ENCODE data around the gene KCNIP3. TPM values are rescaled to one million over a fixed set of nuclear protein-coding genes. Genes with fewer than 3 reads are reported as not detected.
"Not testable (repeated sequence)": the region's sequence is repeated elsewhere in the genome, so short reads cannot be mapped to it uniquely, and the experiment has no call there.

Gene KCNIP3
- polyA plus RNA-seq, 1 of the 3 experiments (the other 2 are of a cell fraction) = 0.97 TPM

DNA sequence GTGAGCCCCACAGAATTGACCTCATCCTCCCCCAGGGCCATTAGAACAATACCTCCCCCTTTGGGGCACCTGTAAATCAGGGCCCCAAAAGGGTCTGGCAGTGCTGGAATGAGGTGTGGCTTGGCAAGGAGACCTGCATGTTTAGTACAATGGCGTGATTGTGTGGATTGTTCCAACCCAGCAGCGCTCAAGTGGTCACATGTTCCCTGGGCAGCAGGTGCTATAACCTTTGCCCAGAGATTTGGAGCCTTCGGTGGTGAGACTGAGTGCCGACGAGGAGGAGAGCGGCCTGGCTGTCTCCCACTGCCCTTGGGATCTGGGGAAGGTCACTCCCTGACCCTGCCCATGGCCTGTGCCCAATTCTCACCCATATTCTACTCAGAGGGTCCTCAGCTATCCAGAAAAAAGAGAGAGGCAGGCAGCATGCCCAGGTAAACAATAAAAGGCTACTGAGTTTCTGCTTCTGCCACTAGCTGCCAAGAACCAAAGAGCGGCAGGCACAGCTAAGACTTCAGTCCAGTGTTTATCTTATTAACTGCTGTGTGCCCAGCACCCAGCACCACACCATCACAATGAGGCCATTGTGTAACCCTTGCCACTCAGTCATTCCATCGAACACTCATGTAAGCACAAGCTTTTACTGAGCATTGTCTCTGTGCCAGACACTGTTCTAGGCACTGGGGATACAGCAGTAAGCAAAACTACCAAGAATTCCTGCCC is 132.8 kb downstream of the KCNIP3 start:
- H3K79me2 ChIP-seq (ENCODE audit: insufficient read depth); H4K20me1 ChIP-seq (ENCODE audit: insufficient read depth); CTCF ChIA-PET; H3K9ac ChIP-seq; H3K27ac ChIP-seq (ENCODE audit: low read depth in 2 of 2, low read length in 1 of 2); H3K9me2 ChIP-seq; H3K4me1 ChIP-seq (ENCODE audit: control insufficient read depth in 1 of 2, insufficient read depth in 2 of 2, low read depth in 1 of 2, low read length in 1 of 2); H3F3A ChIP-seq (replicated peaks; ENCODE audit: insufficient read depth); H3K27me3 ChIP-seq (ENCODE audit: insufficient read depth); H3K4me3 ChIP-seq (ENCODE audit: low read depth in 2 of 2, low read length in 1 of 2); POLR2A ChIA-PET; DNase-seq; H3K36me3 ChIP-seq (replicated peaks in 1 of 2; ENCODE audit: control insufficient read depth in 1 of 2, insufficient read depth in 2 of 2, low read length in 1 of 2); H2AFZ ChIP-seq (ENCODE audit: low read depth); H3K9me3 ChIP-seq; H3K4me2 ChIP-seq: not testable (repeated sequence)
- WGBS (ENCODE audit: low lambda C conversion rate) = no CpG with 5 or more reads among the region's 8 CpGs

DNA sequence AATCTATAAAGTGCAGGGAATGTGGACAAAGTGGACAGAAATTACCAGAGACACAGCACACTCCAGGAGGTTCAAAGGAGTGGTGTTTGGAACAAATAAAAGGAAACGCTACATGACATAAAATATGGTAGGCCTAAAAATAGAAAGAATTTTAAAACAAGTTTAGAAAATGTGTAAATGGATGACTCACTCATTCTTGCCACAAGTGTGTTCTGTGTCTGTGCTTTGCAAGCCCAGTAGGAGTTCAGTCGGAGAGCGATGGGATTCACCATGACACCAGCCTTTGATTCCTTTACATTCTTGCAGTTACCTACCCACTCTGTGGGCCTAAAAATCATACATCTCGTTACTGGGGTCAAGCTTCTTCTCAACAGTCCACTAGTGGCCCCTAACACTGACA is 136.2 kb downstream of the KCNIP3 start:
- DNase-seq; H3K79me2 ChIP-seq (ENCODE audit: insufficient read depth); H3K36me3 ChIP-seq (replicated peaks in 1 of 2; ENCODE audit: control insufficient read depth in 1 of 2, insufficient read depth in 2 of 2, low read length in 1 of 2); H3K4me3 ChIP-seq (ENCODE audit: low read depth in 2 of 2, low read length in 1 of 2); H3K9me3 ChIP-seq; H2AFZ ChIP-seq (ENCODE audit: low read depth); POLR2A ChIA-PET; CTCF ChIA-PET; H3F3A ChIP-seq (replicated peaks; ENCODE audit: insufficient read depth); H4K20me1 ChIP-seq (ENCODE audit: insufficient read depth); H3K27ac ChIP-seq (ENCODE audit: low read depth in 2 of 2, low read length in 1 of 2); H3K9me2 ChIP-seq; H3K4me1 ChIP-seq (ENCODE audit: control insufficient read depth in 1 of 2, insufficient read depth in 2 of 2, low read depth in 1 of 2, low read length in 1 of 2); H3K4me2 ChIP-seq; H3K27me3 ChIP-seq (ENCODE audit: insufficient read depth): not testable (repeated sequence)
- 25% methylated on average over 1 of the region's 4 CpGs for WGBS (ENCODE audit: low lambda C conversion rate)
- peak overlapping the region; percentile 62; the same call in 1 of the 2 replicates for H3K9ac ChIP-seq

DNA sequence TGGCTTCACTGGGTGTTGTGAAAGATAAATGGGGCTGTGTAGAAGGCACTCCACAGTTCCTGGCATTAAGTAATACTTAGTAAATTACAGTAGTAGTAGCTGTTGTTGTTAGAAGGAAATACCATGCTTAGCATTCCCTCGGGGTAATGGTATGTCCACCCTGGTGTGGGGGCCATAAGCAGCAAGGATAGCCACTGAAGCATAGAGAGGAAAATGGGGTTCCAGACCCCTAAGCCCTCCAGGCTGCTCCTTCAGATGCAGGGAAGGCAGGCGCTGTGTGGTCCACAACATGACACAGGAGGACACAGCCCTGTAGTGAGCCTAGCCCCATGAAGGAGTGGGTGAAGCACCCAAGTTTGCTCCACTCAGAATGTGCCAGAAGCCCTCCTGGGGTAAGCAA is 136.8 kb downstream of the KCNIP3 start:
- H3K4me2 ChIP-seq = peak overlapping the region; percentile 58; the same call in 1 of the 2 replicates
- not testable (repeated sequence) for H3K4me3 ChIP-seq (ENCODE audit: low read depth in 2 of 2, low read length in 1 of 2)

DNA sequence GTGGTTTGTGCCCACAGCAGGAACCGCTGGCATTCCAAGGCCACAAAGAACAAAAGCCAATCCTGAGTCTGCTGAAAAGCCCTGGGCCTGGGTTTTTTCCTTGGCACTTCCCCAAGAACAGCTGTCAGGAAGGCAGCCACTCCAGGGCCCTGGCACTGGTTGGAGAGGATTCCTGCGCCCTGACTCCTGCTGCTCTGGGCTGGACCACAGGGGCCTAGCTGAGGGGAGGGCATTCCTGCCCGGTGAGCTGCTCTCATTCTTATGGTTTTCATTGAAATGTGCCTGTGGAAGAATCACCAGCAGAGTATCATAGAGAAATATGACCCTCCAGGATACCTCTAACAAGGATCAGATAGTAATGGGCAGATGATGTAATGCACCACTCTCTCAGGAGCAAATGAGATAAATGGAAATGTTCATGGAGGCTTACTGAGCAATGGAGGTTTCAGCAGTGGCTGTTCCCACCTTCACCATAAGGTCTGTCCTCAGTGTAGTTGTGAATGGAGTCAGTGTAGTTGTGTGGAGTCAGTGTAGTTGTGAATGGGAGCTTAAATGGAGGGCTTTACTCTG is 137.4 kb downstream of the KCNIP3 start:
- H3K4me2 ChIP-seq; H3K9me2 ChIP-seq; H2AFZ ChIP-seq (ENCODE audit: low read depth); H3K4me1 ChIP-seq (ENCODE audit: control insufficient read depth in 1 of 2, insufficient read depth in 2 of 2, low read depth in 1 of 2, low read length in 1 of 2); H3K27ac ChIP-seq (ENCODE audit: low read depth in 2 of 2, low read length in 1 of 2); H3K27me3 ChIP-seq (ENCODE audit: insufficient read depth); DNase-seq; H3F3A ChIP-seq (replicated peaks; ENCODE audit: insufficient read depth); H3K36me3 ChIP-seq (replicated peaks in 1 of 2; ENCODE audit: control insufficient read depth in 1 of 2, insufficient read depth in 2 of 2, low read length in 1 of 2); CTCF ChIA-PET; H3K9me3 ChIP-seq; H3K9ac ChIP-seq; POLR2A ChIA-PET; H3K79me2 ChIP-seq (ENCODE audit: insufficient read depth); H4K20me1 ChIP-seq (ENCODE audit: insufficient read depth); H3K4me3 ChIP-seq (ENCODE audit: low read depth in 2 of 2, low read length in 1 of 2): not testable (repeated sequence)
- WGBS (ENCODE audit: low lambda C conversion rate) = 0% methylated on average over 2 of the region's 3 CpGs
- TF ChIP-seq, protein P1, sequence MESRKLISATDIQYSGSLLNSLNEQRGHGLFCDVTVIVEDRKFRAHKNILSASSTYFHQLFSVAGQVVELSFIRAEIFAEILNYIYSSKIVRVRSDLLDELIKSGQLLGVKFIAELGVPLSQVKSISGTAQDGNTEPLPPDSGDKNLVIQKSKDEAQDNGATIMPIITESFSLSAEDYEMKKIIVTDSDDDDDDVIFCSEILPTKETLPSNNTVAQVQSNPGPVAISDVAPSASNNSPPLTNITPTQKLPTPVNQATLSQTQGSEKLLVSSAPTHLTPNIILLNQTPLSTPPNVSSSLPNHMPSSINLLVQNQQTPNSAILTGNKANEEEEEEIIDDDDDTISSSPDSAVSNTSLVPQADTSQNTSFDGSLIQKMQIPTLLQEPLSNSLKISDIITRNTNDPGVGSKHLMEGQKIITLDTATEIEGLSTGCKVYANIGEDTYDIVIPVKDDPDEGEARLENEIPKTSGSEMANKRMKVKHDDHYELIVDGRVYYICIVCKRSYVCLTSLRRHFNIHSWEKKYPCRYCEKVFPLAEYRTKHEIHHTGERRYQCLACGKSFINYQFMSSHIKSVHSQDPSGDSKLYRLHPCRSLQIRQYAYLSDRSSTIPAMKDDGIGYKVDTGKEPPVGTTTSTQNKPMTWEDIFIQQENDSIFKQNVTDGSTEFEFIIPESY (IDR thresholded peaks at IDR 0.05; ENCODE audit: borderline replicate concordance, low read depth) = peak; percentile 26; the same call in 1 of the 2 replicates
- TF ChIP-seq RXRA (IDR thresholded peaks at IDR 0.05; ENCODE audit: borderline replicate concordance, low read depth) = peak; percentile 47; the same call in 1 of the 2 replicates
- TF ChIP-seq NFIC (IDR thresholded peaks at IDR 0.05; ENCODE audit: borderline replicate concordance) = peak; percentile 79
- peak; percentile 74 for TF ChIP-seq JUND (IDR thresholded peaks at IDR 0.05)
- peak; percentile 76 for TF ChIP-seq FOSL2 (IDR thresholded peaks at IDR 0.05; ENCODE audit: borderline replicate concordance, low read depth)
- TF ChIP-seq TEAD4 (IDR thresholded peaks at IDR 0.05; ENCODE audit: borderline replicate concordance, insufficient read depth) = peak; percentile 68; the same call in 1 of the 2 replicates
- TF ChIP-seq MEF2A (IDR thresholded peaks at IDR 0.05; ENCODE audit: borderline replicate concordance, low read depth) = peak; percentile 11; the same call in 1 of the 2 replicates
- TF ChIP-seq, protein P2, sequence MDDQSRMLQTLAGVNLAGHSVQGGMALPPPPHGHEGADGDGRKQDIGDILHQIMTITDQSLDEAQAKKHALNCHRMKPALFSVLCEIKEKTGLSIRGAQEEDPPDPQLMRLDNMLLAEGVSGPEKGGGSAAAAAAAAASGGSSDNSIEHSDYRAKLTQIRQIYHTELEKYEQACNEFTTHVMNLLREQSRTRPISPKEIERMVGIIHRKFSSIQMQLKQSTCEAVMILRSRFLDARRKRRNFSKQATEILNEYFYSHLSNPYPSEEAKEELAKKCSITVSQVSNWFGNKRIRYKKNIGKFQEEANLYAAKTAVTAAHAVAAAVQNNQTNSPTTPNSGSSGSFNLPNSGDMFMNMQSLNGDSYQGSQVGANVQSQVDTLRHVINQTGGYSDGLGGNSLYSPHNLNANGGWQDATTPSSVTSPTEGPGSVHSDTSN (IDR thresholded peaks at IDR 0.05) = peak; percentile 59
- peak in 1 of 2 experiments; percentile 83; a peak in 2 of 4 replicates for TF ChIP-seq EP300 (IDR thresholded peaks at IDR 0.05; ENCODE audit: borderline replicate concordance in 1 of 2, low read depth in 1 of 2, low read length in 1 of 2)
- TF ChIP-seq TCF12 (IDR thresholded peaks at IDR 0.05) = peak; percentile 69
- TF ChIP-seq, protein P3, sequence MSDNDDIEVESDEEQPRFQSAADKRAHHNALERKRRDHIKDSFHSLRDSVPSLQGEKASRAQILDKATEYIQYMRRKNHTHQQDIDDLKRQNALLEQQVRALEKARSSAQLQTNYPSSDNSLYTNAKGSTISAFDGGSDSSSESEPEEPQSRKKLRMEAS (IDR thresholded peaks at IDR 0.05; ENCODE audit: low read depth) = peak; percentile 52; the same call in 1 of the 2 replicates
- 0 out of 2 replicates have a peak, but pooled peaks have one; percentile 20 for TF ChIP-seq FOXM1 (IDR thresholded peaks at IDR 0.05; ENCODE audit: low read depth)

More for the DNA sequence above, 136.8 kb downstream of the KCNIP3 start:
- H3K36me3 ChIP-seq (replicated peaks in 1 of 2; ENCODE audit: control insufficient read depth in 1 of 2, insufficient read depth in 2 of 2, low read length in 1 of 2); H3K9me3 ChIP-seq; H3K27me3 ChIP-seq (ENCODE audit: insufficient read depth); H4K20me1 ChIP-seq (ENCODE audit: insufficient read depth); H3K9me2 ChIP-seq; H3F3A ChIP-seq (replicated peaks; ENCODE audit: insufficient read depth); DNase-seq; POLR2A ChIA-PET; CTCF ChIA-PET; H3K79me2 ChIP-seq (ENCODE audit: insufficient read depth); H3K4me1 ChIP-seq (ENCODE audit: control insufficient read depth in 1 of 2, insufficient read depth in 2 of 2, low read depth in 1 of 2, low read length in 1 of 2); H2AFZ ChIP-seq (ENCODE audit: low read depth): not testable (repeated sequence)
- H3K9ac ChIP-seq = peak overlapping the region; percentile 62
- no CpG with 5 or more reads among the region's 2 CpGs for WGBS (ENCODE audit: low lambda C conversion rate)
- H3K27ac ChIP-seq (ENCODE audit: low read depth in 2 of 2, low read length in 1 of 2) = peak overlapping the region; percentile 55 to 80; a peak in 2 of 4 replicates
